Astrocyte (in vitro differentiated cells and primary cell): ENCODE data around the gene PAGR1. TPM values are rescaled to one million over a fixed set of nuclear protein-coding genes. Genes with fewer than 3 reads are reported as not detected.
"Not testable (repeated sequence)": the region's sequence is repeated elsewhere in the genome, so short reads cannot be mapped to it uniquely, and the experiment has no call there.

Source experiments
- DNase-seq: peaks from one replicate; pipeline ENCODE4 v3.0.0-alpha.2; 2010; ENCODE audit warnings: low read depth
- FAIRE-seq: peaks from 2 replicates; lab custom pipeline; 2011; peaks lifted over from hg19 to GRCh38; lab: Jason Lieb, UNC
- H2AFZ ChIP-seq: 2 replicates; pipeline ENCODE4 v1.6.0; 2012; ENCODE audit warnings: low read depth, low read length, inconsistent platforms
- H3K27ac ChIP-seq: 2 replicates; pipeline ENCODE4 v1.5.1; 2011; ENCODE audit warnings: low read depth, low read length, inconsistent platforms
- H3K27me3 ChIP-seq: 2 replicates; pipeline ENCODE4 v1.6.0; 2011; ENCODE audit warnings: low read length, inconsistent platforms; ENCODE audit not compliant: insufficient read depth
- H3K36me3 ChIP-seq: 2 replicates; pipeline ENCODE4 v1.5.1; 2011; ENCODE audit warnings: low read length, inconsistent platforms; ENCODE audit not compliant: insufficient read depth
- H3K4me1 ChIP-seq: 2 replicates; pipeline ENCODE4 v1.5.1; 2011; ENCODE audit warnings: low read length, inconsistent platforms; ENCODE audit not compliant: insufficient read depth
- H3K4me2 ChIP-seq: 2 replicates; pipeline ENCODE4 v1.6.0; 2012; ENCODE audit warnings: low read length, inconsistent platforms
- H3K4me3 ChIP-seq: 2 replicates; pipeline ENCODE4 v1.5.1; 2011; ENCODE audit warnings: low read depth, mild to moderate bottlenecking, low read length, inconsistent platforms; ENCODE audit not compliant: insufficient read depth
- H3K79me2 ChIP-seq: 2 replicates; pipeline ENCODE4 v1.6.0; 2012; ENCODE audit warnings: mild to moderate bottlenecking, low read length, inconsistent platforms; ENCODE audit not compliant: insufficient read depth
- H3K9ac ChIP-seq: 2 replicates; pipeline ENCODE4 v1.6.0; 2012; ENCODE audit warnings: mild to moderate bottlenecking, low read length, inconsistent platforms
- H3K9me3 ChIP-seq: 2 replicates; pipeline ENCODE4 v1.5.1; 2012; ENCODE audit warnings: low read depth, mild to moderate bottlenecking, low read length, inconsistent platforms; ENCODE audit not compliant: insufficient read depth
- H4K20me1 ChIP-seq: 2 replicates; pipeline ENCODE4 v1.6.0; 2012; ENCODE audit warnings: low read length, inconsistent platforms; ENCODE audit not compliant: insufficient read depth
- H3K27ac Mint-ChIP-seq: one replicate; pipeline ENCODE4 v1.8.0; 2021; ENCODE audit warnings: mild to moderate bottlenecking, mixed read lengths; ENCODE audit not compliant: unreplicated experiment
- H3K27me3 Mint-ChIP-seq: one replicate; pipeline ENCODE4 v1.8.0; 2021; ENCODE audit warnings: low read depth, mixed read lengths; ENCODE audit not compliant: unreplicated experiment
- H3K36me3 Mint-ChIP-seq: one replicate; pipeline ENCODE4 v1.8.0; 2021; ENCODE audit warnings: low read depth, mixed read lengths; ENCODE audit not compliant: unreplicated experiment
- H3K4me1 Mint-ChIP-seq: one replicate; pipeline ENCODE4 v1.8.0; 2021; ENCODE audit warnings: low read depth, mixed read lengths; ENCODE audit not compliant: unreplicated experiment
- H3K4me3 Mint-ChIP-seq: one replicate; pipeline ENCODE4 v1.8.0; 2021; ENCODE audit warnings: mild to moderate bottlenecking, moderate library complexity, mixed read lengths; ENCODE audit not compliant: unreplicated experiment
- H3K9me3 Mint-ChIP-seq: one replicate; pipeline ENCODE4 v1.8.0; 2021; ENCODE audit warnings: mild to moderate bottlenecking, mixed read lengths; ENCODE audit not compliant: unreplicated experiment
- EZH2 ChIP-seq: IDR thresholded peaks from 2 replicates; pipeline ENCODE4 v1.6.1; 2012; ENCODE audit warnings: mild to moderate bottlenecking, low read length, inconsistent platforms; ENCODE audit not compliant: insufficient read depth
- total RNA-seq: library from RNA; stranded (reverse); gene quantifications from 2 replicates; pipeline ENCODE4 v1.2.1, GENCODE V29; 2021
- TF ChIP-seq, protein P1 (sequence below): IDR thresholded peaks from 2 replicates; pipeline ENCODE4 v1.5.1; 2011; ENCODE audit warnings: low read depth, mild to moderate bottlenecking, inconsistent platforms, low read length, moderate library complexity; ENCODE audit not compliant: insufficient read depth

PAGR1 gene
- total RNA-seq, 1 donor from 2014 or later = 20.8 TPM

DNA sequence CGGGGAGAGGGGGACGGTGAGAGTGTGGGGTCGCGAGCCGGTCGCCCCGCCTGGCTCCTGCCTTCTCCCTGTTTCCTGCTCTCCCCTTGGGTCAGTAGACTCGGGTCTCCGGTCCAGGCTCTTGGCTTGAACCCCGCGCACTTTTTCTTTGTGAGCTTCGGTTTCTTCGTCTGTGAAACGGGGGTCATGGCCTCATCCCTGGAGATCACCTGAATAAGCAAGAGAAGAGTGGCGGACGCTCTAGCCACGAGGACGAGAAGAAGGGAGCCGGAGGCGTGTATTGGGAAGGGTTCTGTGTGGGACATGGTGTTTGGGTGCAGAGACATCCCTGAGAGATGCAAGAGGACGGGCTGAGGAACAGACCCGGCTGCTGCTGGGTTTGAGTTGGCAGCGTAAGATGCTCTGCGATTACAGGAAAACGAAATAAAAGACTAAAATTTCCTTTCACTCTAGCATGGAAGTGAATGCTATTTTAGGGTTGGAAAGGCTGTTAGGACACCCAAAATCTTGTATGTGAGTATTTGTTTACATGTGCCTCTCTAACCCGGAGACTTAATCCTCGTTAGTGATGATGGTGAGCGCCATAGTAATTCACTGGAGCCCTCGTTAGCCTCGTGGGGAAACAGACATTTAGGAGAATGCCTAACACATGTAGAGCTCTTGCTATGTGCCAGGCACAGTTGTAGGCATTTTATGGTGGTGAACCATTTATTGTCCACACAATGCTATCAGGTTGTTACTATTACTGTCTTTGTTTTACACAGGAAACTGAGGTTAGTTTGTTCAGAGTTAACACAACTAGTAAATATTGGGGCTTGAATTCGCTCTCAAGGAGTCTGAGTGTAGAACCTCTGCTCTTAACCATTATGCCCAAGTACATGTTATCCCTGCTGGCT, 24.8 kb upstream of the PAGR1 start:
- TF ChIP-seq EZH2 = no peak
- no peaks in the 10 kb centered on the region for H3K27me3 ChIP-seq
- peak overlapping the region; percentile 91 for H3K4me3 ChIP-seq
- peaks cover 55% of the 10 kb centered on the region for H3K79me2 ChIP-seq
- H3K9me3 ChIP-seq = no peaks in the 10 kb centered on the region
- H3K27me3 Mint-ChIP-seq = no peaks in the 10 kb centered on the region
- no peaks in the 10 kb centered on the region for H3K9me3 Mint-ChIP-seq
- DNase-seq (no peak), FAIRE-seq (no peak)
- H3K9ac ChIP-seq = peak overlapping the region; percentile 85
- peak overlapping the region; percentile 59 for H3K27ac ChIP-seq
- peak overlapping the region; percentile 90 for H3K4me2 ChIP-seq
- H3K27ac Mint-ChIP-seq = peak overlapping the region; percentile 84
- H3K4me1 ChIP-seq = peaks cover 11% of the 10 kb centered on the region
- no peaks in the 10 kb centered on the region for H3K36me3 Mint-ChIP-seq
- H3K36me3 ChIP-seq = no peaks in the 10 kb centered on the region
- peak overlapping the region; percentile 89 for H2AFZ ChIP-seq
- H3K4me1 Mint-ChIP-seq = peaks cover 7% of the 10 kb centered on the region
- peaks cover 5% of the 10 kb centered on the region for H4K20me1 ChIP-seq
- peak overlapping the region; percentile 98 for H3K4me3 Mint-ChIP-seq

- FAIRE-seq (no peak), DNase-seq (no peak)
- no peaks in the 10 kb centered on the region for H3K36me3 Mint-ChIP-seq
- Histone ChIP-seq H3K27me3 (no peaks in the 10 kb centered on the region), H3K9ac (peak overlapping the region; percentile 85), H3K4me1 (peaks cover 11% of the 10 kb centered on the region), H4K20me1 (peaks cover 5% of the 10 kb centered on the region), H3K9me3 (no peaks in the 10 kb centered on the region), H3K79me2 (peaks cover 65% of the 10 kb centered on the region), H3K36me3 (peaks cover 6% of the 10 kb centered on the region), H3K4me3 (peak overlapping the region; percentile 91), H2AFZ (peak overlapping the region; percentile 89), H3K27ac (no peak overlapping the region), H3K4me2 (peak overlapping the region; percentile 90)
- H3K4me3 Mint-ChIP-seq = peak overlapping the region; percentile 98
- H3K27me3 Mint-ChIP-seq = no peaks in the 10 kb centered on the region
- H3K27ac Mint-ChIP-seq = no peak overlapping the region
- no peaks in the 10 kb centered on the region for H3K9me3 Mint-ChIP-seq
- H3K4me1 Mint-ChIP-seq = peaks cover 7% of the 10 kb centered on the region
- TF ChIP-seq, protein P1, sequence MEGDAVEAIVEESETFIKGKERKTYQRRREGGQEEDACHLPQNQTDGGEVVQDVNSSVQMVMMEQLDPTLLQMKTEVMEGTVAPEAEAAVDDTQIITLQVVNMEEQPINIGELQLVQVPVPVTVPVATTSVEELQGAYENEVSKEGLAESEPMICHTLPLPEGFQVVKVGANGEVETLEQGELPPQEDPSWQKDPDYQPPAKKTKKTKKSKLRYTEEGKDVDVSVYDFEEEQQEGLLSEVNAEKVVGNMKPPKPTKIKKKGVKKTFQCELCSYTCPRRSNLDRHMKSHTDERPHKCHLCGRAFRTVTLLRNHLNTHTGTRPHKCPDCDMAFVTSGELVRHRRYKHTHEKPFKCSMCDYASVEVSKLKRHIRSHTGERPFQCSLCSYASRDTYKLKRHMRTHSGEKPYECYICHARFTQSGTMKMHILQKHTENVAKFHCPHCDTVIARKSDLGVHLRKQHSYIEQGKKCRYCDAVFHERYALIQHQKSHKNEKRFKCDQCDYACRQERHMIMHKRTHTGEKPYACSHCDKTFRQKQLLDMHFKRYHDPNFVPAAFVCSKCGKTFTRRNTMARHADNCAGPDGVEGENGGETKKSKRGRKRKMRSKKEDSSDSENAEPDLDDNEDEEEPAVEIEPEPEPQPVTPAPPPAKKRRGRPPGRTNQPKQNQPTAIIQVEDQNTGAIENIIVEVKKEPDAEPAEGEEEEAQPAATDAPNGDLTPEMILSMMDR = no peak
- TF ChIP-seq EZH2 = no peak
Measured at GRCh38 chr16:29791845-29792807, 23.8 kb upstream of the PAGR1 start.

DNA sequence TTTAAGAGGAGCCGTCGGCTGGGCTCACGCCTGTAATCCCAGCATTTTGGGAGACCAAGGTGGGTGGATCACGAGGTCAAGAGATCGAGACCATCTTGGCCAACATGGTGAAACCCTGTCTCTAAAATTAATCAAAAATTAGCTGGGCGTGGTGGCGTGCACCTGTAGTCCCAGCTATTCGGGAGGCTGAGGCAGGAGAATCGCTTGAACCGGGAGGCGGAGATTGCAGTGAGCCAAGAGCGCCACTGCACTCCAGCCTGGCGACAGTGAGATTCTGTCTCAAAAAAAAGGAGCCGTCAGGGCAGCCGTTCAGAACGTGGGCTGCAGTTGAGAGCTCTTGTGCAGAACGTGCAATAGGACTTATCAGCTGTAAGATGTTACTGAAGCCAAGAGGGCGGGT, 22.8 kb upstream of the PAGR1 start:
- not testable (repeated sequence) for H3K4me1 Mint-ChIP-seq, H3K9me3 Mint-ChIP-seq, H3K4me2 ChIP-seq, H3K27me3 ChIP-seq, H3K27ac ChIP-seq, H3K9me3 ChIP-seq, H3K27me3 Mint-ChIP-seq, H3K9ac ChIP-seq, H3K27ac Mint-ChIP-seq, DNase-seq, H3K4me3 ChIP-seq, H3K4me3 Mint-ChIP-seq, FAIRE-seq, H4K20me1 ChIP-seq, H2AFZ ChIP-seq, H3K36me3 Mint-ChIP-seq
- Histone ChIP-seq H3K79me2 (peaks cover 65% of the 10 kb centered on the region), H3K36me3 (peaks cover 15% of the 10 kb centered on the region), H3K4me1 (peaks cover 11% of the 10 kb centered on the region)
